ENCODE measurements around the gene TWNK. TPM values are rescaled to one million over a fixed set of nuclear protein-coding genes. Genes with fewer than 3 reads are reported as not detected.

Gene TWNK
- total RNA-seq: 10 to 100 TPM in 2 of 4 donors, 1 to 10 TPM in 2; 8.2 to 19.8 (median 10.0) TPM

DNA sequence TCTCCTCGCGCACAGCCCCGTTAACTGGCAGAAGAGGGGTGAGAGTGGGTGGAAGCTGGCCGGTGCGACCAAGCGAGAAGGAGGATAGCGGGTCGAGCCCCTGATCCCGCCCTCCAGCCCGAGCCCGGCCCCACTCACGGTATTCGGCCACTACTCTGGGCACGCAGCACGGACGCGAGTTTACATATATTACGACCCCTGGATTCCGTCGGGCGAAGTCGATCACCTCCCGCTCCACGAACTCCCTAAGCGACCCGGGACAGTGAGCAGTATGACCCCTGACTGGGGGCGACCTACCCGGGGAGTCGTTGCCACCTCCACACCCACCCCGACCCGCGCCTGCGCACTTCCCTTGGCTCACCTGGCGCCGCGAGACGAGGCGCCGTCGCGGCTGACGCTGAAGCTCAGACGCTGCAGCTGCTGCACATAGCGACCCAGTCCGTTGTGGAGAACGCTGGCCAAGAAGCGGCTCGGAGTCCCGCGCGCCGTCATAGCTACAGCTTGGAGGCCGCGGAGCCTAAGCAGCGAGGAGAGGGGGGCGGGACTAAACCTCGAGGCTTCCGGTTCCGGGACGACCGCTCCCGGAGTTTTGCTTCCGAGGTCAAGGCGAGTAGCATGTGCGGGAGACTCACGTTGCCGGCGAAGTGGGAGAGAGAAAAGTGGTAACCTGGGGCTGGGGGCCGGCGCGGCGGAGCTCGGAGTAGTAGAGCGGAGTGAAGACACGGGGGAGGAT is at the start of gene TWNK, which contains the start of gene MRPL43:
Gene TWNK, plus strand, starts transcription at position 592 of the 733 bp plus-strand sequence. CDS start 668 bp downstream, outside the sequence.
Gene MRPL43, minus strand, starts transcription at position 546 of the 733 bp plus-strand sequence. Its CDS starts 54 bp downstream, at position 492.
- DNase-seq (peak; percentile 70 to 77), ATAC-seq (peak; percentile 95)
- Histone ChIP-seq H3K4me3 (peak within 1 kb of the TSS; percentile 78 to 96 (median 90)), H3K4me1 (peaks cover 32 to 37% of the 10 kb centered on the region in 2 donors), H3K27me3 (no peaks in the 10 kb centered on the region), H3K36me3 (peaks cover 0 to 37% of the 10 kb centered on the region in 2 donors), H3K27ac (peak within 1 kb of the TSS; percentile 79 to 91 (median 84)), H3K9me3 (no peaks in the 10 kb centered on the region)
- in situ Hi-C loops (cut with MboI; ENCODE audit: low sequenced_read_pairs in 4 of 4) (no loop called here), intact Hi-C loops (cut with DNase I; ENCODE audit: low total_unique reads) (no loop called here)
- TF ChIP-seq, protein P1, sequence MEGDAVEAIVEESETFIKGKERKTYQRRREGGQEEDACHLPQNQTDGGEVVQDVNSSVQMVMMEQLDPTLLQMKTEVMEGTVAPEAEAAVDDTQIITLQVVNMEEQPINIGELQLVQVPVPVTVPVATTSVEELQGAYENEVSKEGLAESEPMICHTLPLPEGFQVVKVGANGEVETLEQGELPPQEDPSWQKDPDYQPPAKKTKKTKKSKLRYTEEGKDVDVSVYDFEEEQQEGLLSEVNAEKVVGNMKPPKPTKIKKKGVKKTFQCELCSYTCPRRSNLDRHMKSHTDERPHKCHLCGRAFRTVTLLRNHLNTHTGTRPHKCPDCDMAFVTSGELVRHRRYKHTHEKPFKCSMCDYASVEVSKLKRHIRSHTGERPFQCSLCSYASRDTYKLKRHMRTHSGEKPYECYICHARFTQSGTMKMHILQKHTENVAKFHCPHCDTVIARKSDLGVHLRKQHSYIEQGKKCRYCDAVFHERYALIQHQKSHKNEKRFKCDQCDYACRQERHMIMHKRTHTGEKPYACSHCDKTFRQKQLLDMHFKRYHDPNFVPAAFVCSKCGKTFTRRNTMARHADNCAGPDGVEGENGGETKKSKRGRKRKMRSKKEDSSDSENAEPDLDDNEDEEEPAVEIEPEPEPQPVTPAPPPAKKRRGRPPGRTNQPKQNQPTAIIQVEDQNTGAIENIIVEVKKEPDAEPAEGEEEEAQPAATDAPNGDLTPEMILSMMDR (IDR thresholded peaks at IDR 0.05 in 4 of 5, conservative IDR thresholded peaks at IDR 0.05 in 1 of 5): no peak
- peak; percentile 43 to 51 for TF ChIP-seq POLR2A (IDR thresholded peaks at IDR 0.05)

DNA sequence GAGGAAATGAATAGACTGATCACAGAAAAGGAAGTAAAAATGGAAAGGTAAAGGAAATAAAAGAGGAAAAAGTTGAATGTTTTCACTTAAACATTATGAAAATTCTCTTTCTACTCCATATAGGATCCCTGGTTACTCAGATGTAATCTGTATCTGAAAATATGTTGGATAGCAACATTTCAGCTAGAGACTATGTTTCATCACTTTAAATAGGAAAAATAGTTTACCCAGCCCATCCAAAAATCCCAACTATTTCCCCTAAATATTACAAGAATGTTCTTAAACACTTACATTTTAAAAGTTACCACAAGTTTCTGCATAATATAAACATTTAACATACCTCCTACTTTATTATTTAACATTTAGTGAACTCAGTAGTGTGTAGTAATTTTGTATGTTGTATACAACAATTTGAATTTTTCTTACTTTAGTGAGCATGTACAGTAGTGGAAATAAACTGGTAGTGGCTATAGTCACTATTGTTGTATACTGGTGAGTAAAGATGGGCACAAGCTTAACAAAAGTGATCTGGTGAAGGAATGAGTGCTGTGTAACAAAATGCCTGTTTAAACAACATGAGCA is 47.5 kb upstream of the TWNK start:
- no peak for DNase-seq
- H3K4me1 ChIP-seq: no peaks in the 10 kb centered on the region
- intact Hi-C loops (cut with DNase I; ENCODE audit: low total_unique reads): no loop called here
- no peak overlapping the region for H3K27ac ChIP-seq
- ATAC-seq: no peak
- in situ Hi-C loops (cut with MboI; ENCODE audit: low sequenced_read_pairs in 4 of 4): no loop called here
- no peaks in the 10 kb centered on the region for H3K27me3 ChIP-seq
- H3K9me3 ChIP-seq: no peaks in the 10 kb centered on the region
- no peak overlapping the region for H3K4me3 ChIP-seq
- no peak for TF ChIP-seq POLR2A (IDR thresholded peaks at IDR 0.05)
- TF ChIP-seq, protein P1 (IDR thresholded peaks at IDR 0.05 in 4 of 5, conservative IDR thresholded peaks at IDR 0.05 in 1 of 5): no peak
- H3K36me3 ChIP-seq: peaks cover 7 to 86% of the 10 kb centered on the region in 2 donors

DNA sequence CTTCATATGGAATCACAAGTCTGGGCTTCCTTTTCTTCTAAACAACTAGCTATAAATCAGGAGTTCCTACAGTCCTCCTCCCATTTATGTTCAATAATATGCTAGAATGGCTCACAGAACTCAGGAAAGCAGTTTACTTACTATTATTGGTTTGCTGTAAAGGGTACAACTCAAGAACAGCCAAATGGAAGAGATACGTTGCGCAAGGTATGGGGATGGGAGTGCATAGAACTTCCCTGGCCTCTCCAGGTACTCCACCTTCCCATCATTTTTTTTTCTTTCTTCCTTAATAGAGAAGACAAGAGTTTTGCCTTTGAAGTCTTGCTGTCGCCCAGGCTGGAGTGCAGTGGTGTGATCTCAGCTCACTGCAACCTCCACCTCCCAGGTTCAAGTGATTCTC is 45.1 kb upstream of the TWNK start:
- intact Hi-C loops (cut with DNase I; ENCODE audit: low total_unique reads) (no loop called here), in situ Hi-C loops (cut with MboI; ENCODE audit: low sequenced_read_pairs in 4 of 4) (no loop called here)
- no peaks in the 10 kb centered on the region for H3K9me3 ChIP-seq
- H3K27me3 ChIP-seq: no peaks in the 10 kb centered on the region
- no peak overlapping the region for H3K27ac ChIP-seq
- no peak for ATAC-seq
- H3K36me3 ChIP-seq: peaks cover 7 to 93% of the 10 kb centered on the region in 2 donors
- no peak for DNase-seq
- H3K4me3 ChIP-seq: no peak overlapping the region
- TF ChIP-seq POLR2A (IDR thresholded peaks at IDR 0.05): no peak
- TF ChIP-seq, protein P1 (IDR thresholded peaks at IDR 0.05 in 4 of 5, conservative IDR thresholded peaks at IDR 0.05 in 1 of 5): no peak
- no peaks in the 10 kb centered on the region for H3K4me1 ChIP-seq

DNA sequence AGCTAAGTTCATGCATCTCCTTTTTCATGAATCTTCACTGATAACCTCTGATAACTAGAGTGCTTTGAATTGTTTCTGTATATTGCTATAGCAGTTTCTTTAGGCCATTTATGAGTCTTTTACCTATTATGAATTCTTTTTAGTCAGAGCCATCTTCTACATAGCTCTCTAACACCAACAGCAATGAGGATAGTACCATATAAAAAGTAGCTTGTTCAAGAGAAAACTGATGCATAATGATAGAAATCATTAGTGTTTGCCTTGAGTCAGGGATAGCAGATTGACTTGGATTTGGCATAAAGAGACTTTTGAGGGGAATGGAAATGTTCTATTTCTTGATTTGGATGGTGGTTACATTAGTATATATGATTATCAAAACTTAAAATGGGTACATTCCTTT is 43.8 kb upstream of the TWNK start:
- Histone ChIP-seq H3K27me3 (no peaks in the 10 kb centered on the region), H3K27ac (no peak overlapping the region), H3K4me1 (no peaks in the 10 kb centered on the region), H3K4me3 (no peak overlapping the region), H3K9me3 (no peaks in the 10 kb centered on the region), H3K36me3 (peaks cover 2 to 93% of the 10 kb centered on the region in 2 donors)
- no peak for DNase-seq
- ATAC-seq: no peak
- in situ Hi-C loops (cut with MboI; ENCODE audit: low sequenced_read_pairs in 4 of 4): no loop called here
- intact Hi-C loops (cut with DNase I; ENCODE audit: low total_unique reads): no loop called here
- no peak for TF ChIP-seq POLR2A (IDR thresholded peaks at IDR 0.05)
- TF ChIP-seq, protein P1 (IDR thresholded peaks at IDR 0.05 in 4 of 5, conservative IDR thresholded peaks at IDR 0.05 in 1 of 5): no peak
